Stimulated activated CD8-positive, alpha-beta memory T cell treated with anti-CD3 and anti-CD28 coated beads, Interleukin-15, amount 100 ng/mL, for 4 hours (primary cell): ENCODE data around the gene ASIC3.
"Not testable (repeated sequence)": the region's sequence is repeated elsewhere in the genome, so short reads cannot be mapped to it uniquely, and the experiment has no call there.

Source experiments
- DNase-seq, 2 donors: peaks; one replicate each; pipeline ENCODE4 v3.0.0-alpha.2; 2020; ENCODE audit warnings: low read depth in 2 of 2

ASIC3 gene

DNA sequence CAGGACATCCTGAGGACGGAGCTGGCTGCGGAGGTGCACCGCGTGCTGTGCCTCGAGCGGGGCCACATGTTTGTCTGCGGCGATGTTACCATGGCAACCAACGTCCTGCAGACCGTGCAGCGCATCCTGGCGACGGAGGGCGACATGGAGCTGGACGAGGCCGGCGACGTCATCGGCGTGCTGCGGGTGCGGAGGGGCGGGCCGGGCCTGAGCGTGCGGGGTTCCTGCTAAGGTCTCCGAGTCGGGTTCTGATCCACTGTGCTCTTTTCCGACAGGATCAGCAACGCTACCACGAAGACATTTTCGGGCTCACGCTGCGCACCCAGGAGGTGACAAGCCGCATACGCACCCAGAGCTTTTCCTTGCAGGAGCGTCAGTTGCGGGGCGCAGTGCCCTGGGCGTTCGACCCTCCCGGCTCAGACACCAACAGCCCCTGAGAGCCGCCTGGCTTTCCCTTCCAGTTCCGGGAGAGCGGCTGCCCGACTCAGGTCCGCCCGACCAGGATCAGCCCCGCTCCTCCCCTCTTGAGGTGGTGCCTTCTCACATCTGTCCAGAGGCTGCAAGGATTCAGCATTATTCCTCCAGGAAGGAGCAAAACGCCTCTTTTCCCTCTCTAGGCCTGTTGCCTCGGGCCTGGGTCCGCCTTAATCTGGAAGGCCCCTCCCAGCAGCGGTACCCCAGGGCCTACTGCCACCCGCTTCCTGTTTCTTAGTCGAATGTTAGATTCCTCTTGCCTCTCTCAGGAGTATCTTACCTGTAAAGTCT, 34.4 kb upstream of the ASIC3 start:
- DNase-seq = peak; percentile 57 to 72

DNA sequence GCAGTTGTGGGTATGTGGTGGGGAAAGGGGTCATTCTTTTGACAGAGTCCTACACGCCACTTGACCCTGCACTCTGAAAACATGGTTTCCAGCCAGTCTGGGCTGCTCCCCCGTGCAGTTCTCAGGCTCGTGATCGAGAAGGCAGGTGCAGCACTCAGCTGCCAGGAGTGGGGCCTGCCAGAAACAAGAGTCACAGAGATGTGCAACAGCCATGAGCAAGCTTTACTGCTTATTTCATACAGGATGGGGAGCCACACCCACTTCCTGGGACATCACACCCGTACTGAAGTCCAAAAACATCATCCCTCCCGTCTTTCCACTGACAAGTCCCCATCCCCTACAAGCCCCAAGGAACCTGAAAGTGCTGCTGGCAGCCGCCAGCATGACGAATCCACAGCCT, 33.4 kb upstream of the ASIC3 start:
- no peak for DNase-seq

DNA sequence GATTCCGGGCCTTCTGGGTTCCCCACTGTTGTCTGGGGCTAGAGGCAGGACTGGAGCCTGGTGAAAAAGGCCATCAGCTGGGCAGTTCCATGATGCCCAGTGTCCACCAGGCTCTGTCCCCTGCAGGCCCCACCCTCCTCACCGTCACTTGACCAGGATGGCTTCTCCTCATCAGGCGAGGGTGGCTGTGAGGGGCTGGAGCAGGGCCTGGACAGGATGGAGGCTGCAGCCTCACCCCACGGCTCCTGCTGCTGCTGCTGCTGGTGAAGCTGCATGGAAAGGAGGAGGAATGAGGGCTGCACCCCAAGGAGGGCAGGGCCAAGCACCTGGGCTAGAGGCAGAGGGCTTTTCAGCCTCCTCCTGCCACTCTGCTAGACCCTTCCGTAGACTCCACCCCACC, 32.4 kb upstream of the ASIC3 start:
- DNase-seq = no peak

DNA sequence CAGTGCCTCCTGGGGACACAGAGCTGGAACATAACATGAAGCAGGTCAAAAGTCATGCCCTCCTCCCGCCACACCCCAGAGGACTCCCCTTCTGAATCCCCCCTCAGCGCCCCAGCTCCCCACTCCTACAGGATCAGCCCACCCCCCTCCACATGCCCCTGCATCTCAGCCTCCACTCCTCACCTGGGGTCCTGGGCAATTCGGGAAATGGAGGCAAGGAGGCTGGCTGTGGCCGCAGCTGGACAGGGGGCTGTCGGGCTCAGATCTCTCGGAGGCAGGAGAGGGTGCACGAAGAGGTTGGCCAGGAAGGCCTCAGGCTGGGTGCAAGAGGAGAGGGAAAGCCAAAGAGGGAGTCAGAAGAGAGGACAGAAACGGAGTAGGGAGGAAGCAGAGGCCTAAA, 31.8 kb upstream of the ASIC3 start:
- no peak for DNase-seq

DNA sequence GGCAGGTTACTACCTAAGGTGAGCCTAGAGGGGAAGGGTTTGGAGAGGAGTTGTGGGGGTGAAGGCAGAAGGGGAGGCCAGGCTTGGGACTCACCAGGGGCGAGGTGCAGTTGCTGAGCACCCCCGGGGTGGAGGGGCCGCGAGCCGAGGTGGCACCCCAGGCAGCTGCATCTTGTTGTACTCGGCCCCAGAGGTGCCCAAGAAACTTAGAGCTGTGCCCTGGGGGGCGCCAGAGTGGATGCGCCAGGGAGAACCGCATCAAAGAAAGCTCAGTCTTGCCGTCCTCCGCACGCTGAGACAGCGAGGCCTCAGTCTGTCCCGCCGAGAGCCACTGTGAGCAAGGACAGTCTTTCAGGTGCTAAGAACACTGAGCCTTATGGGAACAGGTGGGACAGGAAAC, 31.4 kb upstream of the ASIC3 start:
- no peak for DNase-seq

DNA sequence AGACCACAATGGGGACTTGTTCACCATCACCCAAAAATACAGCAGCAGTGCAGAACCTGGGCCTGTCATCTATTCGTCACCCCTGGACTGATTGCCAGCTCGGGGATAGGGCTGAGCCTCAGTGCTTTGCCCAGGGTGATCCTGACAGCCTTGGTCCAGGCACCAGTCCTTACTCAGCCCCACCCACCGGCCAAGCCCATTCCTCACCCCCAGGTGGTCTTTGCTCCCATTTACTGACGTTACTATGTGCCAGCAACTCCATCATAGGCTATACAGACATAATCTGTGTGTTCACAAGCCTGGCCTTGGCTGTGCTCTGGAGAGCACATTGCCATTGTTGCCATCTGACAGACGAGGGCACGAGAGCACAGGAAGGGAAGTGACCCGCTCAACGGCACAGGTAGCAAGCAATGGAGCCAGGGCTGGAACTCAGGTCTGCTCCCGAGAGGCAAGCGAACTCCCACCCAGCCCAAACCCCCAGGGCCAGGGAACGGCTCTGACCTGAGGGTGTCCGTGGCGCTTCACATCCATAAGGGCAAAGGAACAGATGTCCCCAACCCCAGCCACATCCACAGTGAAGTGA, 30.9 kb upstream of the ASIC3 start:
- DNase-seq = no peak

DNA sequence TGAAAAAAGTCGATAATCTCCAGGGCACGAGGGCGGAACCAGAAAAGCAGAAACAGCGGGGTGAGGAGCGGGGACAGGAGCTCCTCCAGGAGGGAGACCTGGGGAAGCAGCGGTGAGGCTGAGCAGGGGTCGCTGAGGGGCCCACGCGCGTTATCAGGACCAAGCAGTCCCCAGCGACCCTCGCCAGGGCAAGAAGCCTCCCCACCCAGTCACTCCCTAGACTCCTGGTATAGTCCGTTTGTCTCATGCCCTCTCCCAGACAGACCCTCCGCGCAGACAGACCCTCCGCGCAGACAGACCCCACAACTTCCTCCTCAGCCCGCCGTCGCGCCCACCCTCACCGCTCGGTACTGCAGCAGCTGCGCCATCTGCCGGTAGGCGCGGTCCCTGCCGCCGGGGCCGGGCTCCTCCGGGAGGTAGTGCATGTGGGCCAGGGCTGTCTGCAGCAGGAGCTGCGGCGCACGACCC, 30.3 kb upstream of the ASIC3 start:
- DNase-seq = peak; percentile 57 to 69

DNA sequence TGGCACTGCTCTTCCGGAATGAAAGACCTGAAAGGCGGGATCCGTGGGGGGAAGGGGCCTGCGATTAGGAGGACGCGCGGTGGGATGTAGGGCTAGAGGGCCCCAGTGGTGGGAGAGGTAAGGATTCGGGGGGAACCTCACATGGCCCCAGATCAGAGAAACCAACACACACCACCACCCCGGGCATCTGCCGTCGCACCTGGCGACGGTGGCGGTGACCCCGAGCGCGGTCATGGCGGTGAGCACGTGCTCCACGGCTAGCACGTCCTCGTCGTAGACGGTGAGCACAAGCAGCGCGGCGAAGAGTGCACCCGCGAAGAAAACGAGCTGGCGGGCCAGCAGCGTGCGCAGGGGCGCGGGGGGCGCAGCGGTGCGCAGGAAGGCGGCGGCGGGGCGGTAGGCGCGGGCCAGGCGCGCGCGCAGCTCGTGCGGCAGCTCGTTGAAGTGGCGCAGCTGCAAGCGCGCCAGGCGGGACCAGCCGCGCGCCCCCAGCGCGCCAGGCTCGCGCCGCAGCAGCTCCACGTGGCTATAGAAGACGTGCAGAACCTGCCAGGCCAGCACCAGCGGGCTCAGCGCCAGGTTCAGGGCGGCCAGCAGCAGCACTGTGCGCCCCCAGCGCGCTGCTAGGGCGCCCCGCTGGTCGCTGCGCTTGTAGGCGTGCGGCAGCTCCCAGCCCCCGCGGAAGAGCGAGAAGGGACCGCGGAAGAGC, 29.8 kb upstream of the ASIC3 start:
- DNase-seq = no peak

DNA sequence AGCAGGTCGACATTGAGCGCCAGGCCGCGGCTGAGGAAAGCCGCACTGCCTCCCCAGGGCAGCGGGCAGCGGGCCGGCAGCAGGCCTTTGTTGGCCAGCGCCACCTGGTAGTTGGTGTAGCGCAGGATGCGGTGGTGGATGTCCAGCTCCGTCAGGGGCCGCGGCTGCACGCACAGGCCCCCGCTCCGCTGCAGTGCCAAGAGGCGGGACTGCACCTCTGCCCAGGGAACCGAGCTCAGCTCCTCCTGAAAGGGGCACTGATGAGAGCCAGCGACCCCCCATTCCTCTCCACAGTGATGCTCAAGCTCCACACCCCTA, 29.2 kb upstream of the ASIC3 start:
- DNase-seq = no peak

DNA sequence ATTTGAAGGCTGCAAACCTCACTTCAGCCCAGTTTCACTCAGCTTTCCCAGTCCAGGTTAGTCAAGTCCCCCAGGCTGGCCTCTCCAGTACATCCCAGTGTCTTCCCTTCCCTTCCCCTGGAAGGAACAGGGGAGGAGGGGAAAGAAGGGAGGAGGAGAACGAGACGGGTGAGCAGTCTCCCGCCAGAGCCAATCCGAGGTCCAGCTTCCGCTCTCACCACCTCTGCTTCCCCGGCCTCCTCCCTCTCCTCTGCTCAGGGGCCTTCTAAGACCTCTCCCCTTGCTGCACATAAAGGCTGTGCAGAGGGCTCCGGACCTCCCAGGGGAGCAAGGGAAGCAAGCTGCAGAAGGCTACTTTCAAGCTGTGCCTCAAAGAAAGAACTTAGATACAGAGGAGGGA, 28.1 kb upstream of the ASIC3 start:
- DNase-seq = no peak

DNA sequence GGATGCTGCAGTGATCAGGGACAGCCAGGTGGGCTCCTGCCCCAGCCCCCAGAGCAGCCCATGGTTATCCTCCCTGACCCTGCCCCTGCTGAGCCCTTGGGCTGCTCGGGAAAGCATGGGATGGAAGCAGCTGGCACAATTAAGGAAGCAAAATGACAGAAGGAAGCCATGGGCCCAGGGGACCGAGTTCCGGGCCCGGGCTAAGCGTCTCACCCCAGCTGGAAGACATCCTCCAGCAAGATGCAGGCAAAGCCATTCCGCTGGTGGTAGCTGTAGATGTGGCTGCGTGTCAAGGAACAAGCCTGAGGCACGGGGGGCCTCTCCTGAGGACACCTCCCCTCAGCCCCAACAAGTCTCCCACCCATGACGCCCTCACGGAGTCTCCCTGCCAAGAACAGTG, 25.1 kb upstream of the ASIC3 start:
- no peak for DNase-seq

DNA sequence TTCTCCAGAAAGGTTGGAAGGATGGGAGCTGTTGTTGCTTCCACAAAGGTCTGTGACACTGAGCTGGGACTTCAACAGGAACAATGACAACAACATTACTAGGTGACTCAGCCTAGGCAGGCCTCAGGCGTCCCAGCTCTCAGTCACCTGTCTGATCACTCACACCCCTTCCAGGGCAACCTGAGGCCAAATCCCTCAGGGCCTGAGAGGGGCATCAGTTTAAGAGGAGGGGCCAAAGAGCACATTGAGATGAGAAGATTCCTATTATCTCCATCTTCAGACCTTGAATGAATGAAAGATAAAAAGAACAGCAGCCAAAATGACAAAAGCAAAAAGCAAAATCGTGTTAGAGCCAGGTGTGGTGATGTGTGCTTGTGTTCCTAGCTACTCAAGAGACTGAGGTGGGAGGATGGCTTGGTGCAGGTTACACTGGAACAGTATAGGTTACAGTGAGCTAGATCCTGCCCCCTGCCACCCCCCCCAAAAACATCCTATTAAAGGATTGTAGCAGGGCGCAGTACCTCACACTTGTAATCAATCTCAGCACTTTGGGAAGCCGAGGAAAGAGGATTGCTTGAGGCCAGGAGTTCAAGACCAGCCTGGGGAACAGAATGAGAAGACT, 23.8 kb upstream of the ASIC3 start, which contains the start of gene ATG9B:
TSS of gene ATG9B (minus strand) at position 60 of the 622 bp plus-strand sequence. CDS start 71 bp downstream, outside the sequence.
- no peak for DNase-seq

DNA sequence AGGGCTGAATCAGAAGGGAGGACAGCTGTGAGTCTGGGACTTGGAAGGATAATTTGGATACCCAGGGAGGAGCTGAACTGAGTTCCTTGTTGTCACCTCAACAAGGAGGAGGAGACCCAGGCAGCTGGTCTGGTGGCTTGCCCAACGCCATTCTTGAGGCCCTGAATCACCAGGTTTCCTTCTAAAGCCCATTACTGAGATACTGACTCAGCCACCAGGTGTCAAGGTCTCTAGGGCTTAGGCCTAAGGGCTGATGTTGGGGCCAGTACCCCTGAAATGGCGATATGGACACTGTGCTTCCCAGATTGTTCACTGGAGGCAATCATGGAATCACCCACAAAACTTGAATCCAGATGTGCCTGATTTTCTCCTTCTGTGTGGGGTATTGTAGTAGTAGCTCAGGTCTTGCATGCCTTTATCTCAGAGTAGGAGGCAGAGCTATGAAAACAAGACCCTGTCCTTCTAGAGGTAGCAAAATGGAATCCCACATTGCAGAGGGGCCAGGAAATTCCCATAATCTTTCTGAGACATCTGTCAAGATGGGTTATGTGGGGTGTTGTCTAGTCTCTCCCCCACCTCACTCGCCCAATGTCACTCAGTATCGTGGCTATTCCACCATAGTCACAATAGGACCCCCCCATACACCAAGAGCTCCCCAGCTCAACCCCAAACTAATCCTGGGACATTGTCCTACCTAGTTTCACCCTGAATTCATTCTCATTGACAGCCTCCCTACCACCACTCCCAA, 22.2 kb upstream of the ASIC3 start:
- no peak for DNase-seq

DNA sequence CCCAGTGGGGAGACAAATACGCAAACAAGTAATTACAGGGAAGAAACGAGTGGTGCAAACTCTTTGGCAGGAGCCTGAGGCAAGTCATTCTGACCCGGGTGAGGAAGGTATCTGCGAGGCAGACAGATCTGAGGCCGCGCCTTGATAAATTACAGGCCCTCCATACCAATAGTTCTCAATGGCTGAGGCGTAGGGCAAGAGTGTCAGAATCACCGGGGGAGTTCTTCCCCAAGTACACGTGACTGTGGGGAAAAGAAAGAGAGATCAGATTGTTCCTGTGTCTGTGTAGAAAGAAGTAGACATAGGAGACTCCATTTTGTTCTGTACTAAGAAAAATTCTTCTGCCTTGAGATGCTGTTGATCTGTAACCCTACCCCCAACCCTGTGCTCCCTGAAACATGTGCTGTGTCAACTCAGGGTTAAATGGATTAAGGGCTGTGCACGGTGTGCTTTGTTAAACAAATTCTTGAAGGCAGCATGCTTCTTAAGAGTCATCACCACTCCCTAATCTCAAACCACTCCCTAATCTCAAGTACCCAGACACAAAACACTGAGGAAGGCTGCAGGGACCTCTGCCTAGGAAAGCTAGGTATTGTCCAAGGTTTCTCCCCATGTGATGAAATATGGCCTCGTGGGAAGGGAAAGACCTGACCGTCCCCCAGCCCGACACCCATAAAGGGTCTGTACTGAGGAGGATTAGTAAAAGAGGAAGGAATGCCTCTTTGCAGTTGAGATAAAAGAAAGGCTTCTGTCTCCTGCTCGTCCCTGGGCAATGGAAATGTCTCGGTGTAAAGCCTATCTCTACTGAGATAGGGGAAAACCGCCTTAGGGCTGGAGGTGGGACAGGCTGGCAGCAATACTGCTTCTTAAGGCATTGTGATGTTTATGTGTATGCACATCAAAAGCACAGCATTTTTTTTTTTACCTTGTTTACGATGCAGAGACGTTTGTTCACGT, 21.3 kb upstream of the ASIC3 start:
- not testable (repeated sequence) for DNase-seq

DNA sequence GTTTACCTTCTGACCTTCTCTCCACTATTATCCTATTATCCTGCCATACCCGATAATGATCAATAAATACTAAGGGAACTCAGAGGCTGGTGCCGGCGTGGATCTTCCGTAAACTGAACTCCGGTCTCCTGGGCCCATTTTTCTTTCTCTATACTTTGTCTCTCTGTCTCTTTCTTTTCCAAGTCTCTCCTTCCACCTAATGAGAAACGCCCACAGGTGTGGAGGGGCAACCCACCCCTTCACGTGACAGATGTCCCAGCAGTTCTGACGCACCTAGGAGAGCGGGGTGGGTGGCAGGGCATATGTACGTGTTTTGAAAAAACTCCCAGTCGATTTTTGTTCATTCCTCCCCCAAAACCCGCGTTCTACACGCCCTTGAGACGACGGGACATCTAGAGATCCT, 20.6 kb upstream of the ASIC3 start:
- DNase-seq = peak in 1 of 2 donors; percentile 50

DNA sequence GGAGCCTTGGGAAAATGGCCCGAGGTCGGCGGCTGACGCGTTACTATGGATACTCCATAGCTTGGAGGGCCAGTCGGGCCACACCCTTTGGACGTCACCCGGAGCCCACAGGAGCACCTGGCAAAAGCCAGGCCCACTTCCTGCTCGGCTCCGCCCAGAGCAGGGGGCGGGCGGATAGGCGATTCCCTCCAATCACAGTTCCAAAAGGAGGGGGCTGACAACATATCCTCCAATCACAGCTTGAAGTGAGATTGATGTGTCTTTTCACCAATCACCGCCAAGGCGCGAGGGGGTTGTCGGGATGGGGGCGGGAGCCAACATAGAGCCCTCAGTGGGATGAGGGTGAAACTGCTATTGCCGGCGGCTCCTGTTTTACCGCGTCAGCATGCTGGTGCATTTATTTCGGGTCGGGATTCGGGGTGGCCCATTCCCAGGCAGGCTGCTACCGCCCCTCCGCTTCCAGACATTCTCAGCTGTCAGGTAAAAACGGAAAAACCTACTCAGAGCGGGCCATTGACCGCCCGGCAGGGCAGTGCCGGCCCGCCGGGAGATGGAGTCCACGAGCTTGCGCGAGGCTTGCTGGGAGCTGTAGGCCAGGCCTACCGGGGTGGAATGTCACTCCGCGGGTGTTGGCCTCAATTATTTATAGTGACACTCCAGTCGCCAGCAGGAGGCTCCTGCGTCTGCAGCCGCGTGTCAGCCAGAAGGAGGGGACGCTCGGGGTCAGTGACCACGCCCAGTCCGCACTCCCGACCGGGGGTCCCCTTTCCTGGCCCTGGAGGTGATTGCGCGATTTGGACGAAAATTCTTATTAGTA, 20.0 kb upstream of the ASIC3 start, which contains the start of gene ABCB8:
TSS of gene ABCB8 (plus strand) at position 320 of the 817 bp plus-strand sequence. CDS start at position 386, 66 bp downstream.
- DNase-seq = peak; percentile 94 to 98

DNA sequence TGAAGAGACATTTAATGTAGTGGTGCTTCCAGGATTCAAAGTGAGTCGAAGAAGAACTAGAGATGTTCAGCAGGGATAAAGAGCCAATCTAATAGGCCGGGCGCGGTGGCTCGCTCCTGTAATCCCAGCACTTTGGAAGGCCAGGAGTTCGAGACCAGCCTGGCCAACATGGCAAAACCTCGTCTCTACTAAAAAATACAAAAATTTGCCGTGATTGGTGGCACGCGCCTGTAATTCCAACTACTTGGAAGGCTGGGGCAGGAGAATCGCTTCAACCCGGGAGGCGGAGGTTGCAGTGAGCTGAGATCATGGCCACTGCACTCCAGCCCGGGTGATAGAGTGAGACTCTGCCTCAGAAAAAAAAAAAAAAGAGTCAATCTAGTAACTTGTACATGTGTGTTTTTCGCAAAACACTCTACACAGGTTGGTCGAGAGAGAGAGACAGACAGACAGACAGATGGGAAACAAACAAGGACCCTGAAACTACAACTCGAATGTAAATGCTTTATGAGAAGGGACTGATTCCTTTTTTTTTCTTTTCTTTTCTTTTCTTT, 19.3 kb upstream of the ASIC3 start:
- DNase-seq = no peak

DNA sequence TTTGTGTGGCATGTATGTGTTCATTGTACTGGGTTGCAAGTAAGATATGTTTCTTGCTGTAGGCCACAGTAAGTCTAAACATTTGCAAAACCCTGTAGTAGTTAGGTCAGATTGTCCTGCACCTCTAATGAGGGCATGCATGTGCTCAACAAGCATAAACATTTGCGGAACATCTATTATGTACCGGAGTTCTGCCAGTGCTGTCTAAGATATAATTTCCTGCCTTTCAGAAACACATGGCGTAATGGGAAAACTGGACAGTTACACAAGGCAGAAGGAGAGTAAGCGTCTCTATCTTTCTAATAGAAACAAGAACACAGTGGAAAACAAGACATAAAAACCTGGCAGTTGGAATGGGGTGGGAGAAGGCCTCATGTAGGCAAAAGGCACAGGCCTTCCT, 17.3 kb upstream of the ASIC3 start:
- DNase-seq = no peak
